HG02642 (cell line): Measurements from ENCODE around the gene TSHZ2.
A peak's percentile ranks its signal among the peaks of the same experiment; 100 is the strongest.
"Not testable (repeated sequence)": the region's sequence is repeated elsewhere in the genome, so short reads cannot be mapped to it uniquely, and the experiment has no call there.

Experiments used
- ATAC-seq: cut with Tn5 transposase; IDR thresholded peaks from one replicate; pipeline ENCODE4 v1.9.1; 2021; ENCODE audit warnings: mild to moderate bottlenecking; ENCODE audit not compliant: unreplicated experiment, poor library complexity

Gene TSHZ2

GRCh38 chr20:53389516-53390300 lies 417.6 kb downstream of the TSHZ2 start:
- ATAC-seq, result no peak

GRCh38 chr20:53390770-53391169 lies 418.6 kb downstream of the TSHZ2 start:
- ATAC-seq, result no peak

- ATAC-seq, result no peak
Observed at GRCh38 chr20:53394433-53394832, 422.3 kb downstream of the TSHZ2 start.

- no peak for ATAC-seq
Observed at GRCh38 chr20:53395188-53395923, 423.2 kb downstream of the TSHZ2 start.

GRCh38 chr20:53399083-53399482 lies 426.9 kb downstream of the TSHZ2 start:
- no peak for ATAC-seq

- no peak for ATAC-seq
Observed at GRCh38 chr20:53399592-53400335, 427.6 kb downstream of the TSHZ2 start.

- ATAC-seq, result no peak
Observed at GRCh38 chr20:53402233-53403005, 430.3 kb downstream of the TSHZ2 start.

- ATAC-seq, result no peak
Observed at GRCh38 chr20:53403029-53403428, 430.9 kb downstream of the TSHZ2 start.

- ATAC-seq, result no peak
Observed at GRCh38 chr20:53405139-53405538, 433.0 kb downstream of the TSHZ2 start.

- ATAC-seq, result no peak
Observed at GRCh38 chr20:53406580-53406979, 434.4 kb downstream of the TSHZ2 start.

GRCh38 chr20:53408691-53409446 lies 436.7 kb downstream of the TSHZ2 start:
- no peak for ATAC-seq

GRCh38 chr20:53409447-53409717 lies 437.2 kb downstream of the TSHZ2 start:
- ATAC-seq, result no peak

GRCh38 chr20:53411129-53411528 lies 439.0 kb downstream of the TSHZ2 start:
- no peak for ATAC-seq

GRCh38 chr20:53411891-53412290 lies 439.7 kb downstream of the TSHZ2 start:
- no peak for ATAC-seq

- ATAC-seq, result no peak
Observed at GRCh38 chr20:53412577-53413185, 440.5 kb downstream of the TSHZ2 start.

GRCh38 chr20:53413186-53413631 lies 441.1 kb downstream of the TSHZ2 start:
- peak; percentile 91 for ATAC-seq

GRCh38 chr20:53413845-53414244 lies 441.7 kb downstream of the TSHZ2 start:
- ATAC-seq, result not testable (repeated sequence)

GRCh38 chr20:53419693-53420460 lies 447.7 kb downstream of the TSHZ2 start:
- no peak for ATAC-seq

- ATAC-seq, result no peak
Observed at GRCh38 chr20:53421343-53421742, 449.2 kb downstream of the TSHZ2 start.
